Bronchial epithelial cell (primary cell): ENCODE data around the gene CRYGC. TPM values are rescaled to one million over a fixed set of nuclear protein-coding genes. Genes with fewer than 3 reads are reported as not detected.

Experiments
- DNase-seq: peaks from one replicate; pipeline ENCODE4 v3.0.0-alpha.2; 2010; ENCODE audit warnings: low read depth
- FAIRE-seq: peaks from 2 replicates; lab custom pipeline; 2011; peaks lifted over from hg19 to GRCh38; lab: Jason Lieb, UNC
- H3K27me3 ChIP-seq: 2 replicates; pipeline ENCODE4 v1.5.1; 2011; ENCODE audit warnings: low read length; ENCODE audit not compliant: control insufficient read depth, insufficient read depth
- H3K36me3 ChIP-seq: 2 replicates; pipeline ENCODE4 v1.5.1; 2011; ENCODE audit warnings: low read length; ENCODE audit not compliant: control insufficient read depth, insufficient read depth
- H3K4me3 ChIP-seq: 2 replicates; pipeline ENCODE4 v1.5.1; 2011; ENCODE audit warnings: mild to moderate bottlenecking, low read depth, low read length, control low read depth
- CTCF ChIP-seq: IDR thresholded peaks from 2 replicates; pipeline ENCODE4 v1.5.1; 2011; ENCODE audit warnings: mild to moderate bottlenecking, moderate library complexity, low read length, control low read depth, inconsistent platforms; ENCODE audit not compliant: insufficient read depth, severe bottlenecking
- total RNA-seq: library from RNA; depleted of rRNA; stranded (reverse); fragments of >200 nt; gene quantifications from 2 replicates; pipeline ENCODE4 v1.2.1, GENCODE V29; 2014

CRYGC gene
- total RNA-seq, 1 donor from 2014 or later, result not detected

GRCh38 chr2:208083807-208084206, 45.8 kb downstream of the CRYGC start:
- Histone ChIP-seq H3K4me3 (no peak overlapping the region), H3K36me3 (no peaks in the 10 kb centered on the region), H3K27me3 (no peaks in the 10 kb centered on the region)
- no peak for FAIRE-seq
- no peak for DNase-seq
- TF ChIP-seq CTCF, result no peak

Other genes starting within 250 kb of the CRYGC start
- 8.1 and 9.5 TPM in 2 replicates for gene PLEKHM3, start 104.3 kb downstream of the CRYGC start, total RNA-seq
- not detected in 2 replicates for gene CRYGD, start 5.3 kb downstream of the CRYGC start, total RNA-seq
- gene CRYGB, start 16.3 kb upstream of the CRYGC start, total RNA-seq, result not detected in 2 replicates
- gene CRYGA, start 33.8 kb upstream of the CRYGC start, total RNA-seq, result not detected in 2 replicates
- not detected in 2 replicates for gene C2orf80, start 60.2 kb upstream of the CRYGC start, total RNA-seq
- gene IDH1, start 125.2 kb upstream of the CRYGC start, total RNA-seq, result 363 and 451 TPM in 2 replicates
- gene PIKFYVE, start 136.4 kb upstream of the CRYGC start, total RNA-seq, result 18.1 and 19.5 TPM in 2 replicates